H9 (cell line): ENCODE results near the gene GNAI1. TPM values are rescaled to one million over a fixed set of nuclear protein-coding genes. Genes with fewer than 3 reads are reported as not detected.

ENCODE experiments used
- DNase-seq: peaks from one replicate; pipeline ENCODE4 v3.0.0-alpha.2; 2017
- H2AFZ ChIP-seq: one replicate; pipeline ENCODE4 v1.6.1; 2013; ENCODE audit warnings: mild to moderate bottlenecking, low read length, control low read depth, moderate library complexity
- H2AK5ac ChIP-seq: 2 replicates; pipeline ENCODE4 v1.6.1; 2013; ENCODE audit warnings: low read length, control low read depth, mixed read lengths; ENCODE audit not compliant: insufficient read length
- H2BK120ac ChIP-seq: one replicate; pipeline ENCODE4 v1.6.1; 2013; ENCODE audit warnings: low read depth, mild to moderate bottlenecking, low read length, control low read depth, inconsistent platforms; ENCODE audit not compliant: poor library complexity, severe bottlenecking
- H2BK12ac ChIP-seq: 2 replicates; pipeline ENCODE4 v1.6.1; 2013; ENCODE audit warnings: low read length, control low read depth, mixed read lengths, low read depth; ENCODE audit not compliant: insufficient read length
- H2BK15ac ChIP-seq: 2 replicates; pipeline ENCODE4 v1.6.1; 2013; ENCODE audit warnings: low read depth, low read length, control low read depth
- H2BK20ac ChIP-seq: one replicate; pipeline ENCODE4 v1.6.1; 2013; ENCODE audit warnings: low read depth, mild to moderate bottlenecking, low read length, control low read depth, inconsistent platforms; ENCODE audit not compliant: poor library complexity, severe bottlenecking
- H2BK5ac ChIP-seq: 2 replicates; pipeline ENCODE4 v1.6.1; 2013; ENCODE audit warnings: low read length, control low read depth, mixed read lengths; ENCODE audit not compliant: insufficient read length
- H3K14ac ChIP-seq: 2 replicates; pipeline ENCODE4 v1.6.1; 2013; ENCODE audit warnings: low read length, control low read depth; ENCODE audit not compliant: insufficient read depth
- H3K18ac ChIP-seq: 2 replicates; pipeline ENCODE4 v1.6.1; 2013; ENCODE audit warnings: low read depth, mild to moderate bottlenecking, mixed read lengths, low read length, control low read depth; ENCODE audit not compliant: insufficient read length
- H3K23ac ChIP-seq: 2 replicates; pipeline ENCODE4 v1.6.1; 2013; ENCODE audit warnings: low read length, control low read depth, mixed read lengths, low read depth; ENCODE audit not compliant: insufficient read length
- H3K23me2 ChIP-seq: 2 replicates; pipeline ENCODE4 v1.6.1; 2013; ENCODE audit warnings: low read depth, mild to moderate bottlenecking, mixed read lengths, low read length, control low read depth; ENCODE audit not compliant: insufficient read length, poor library complexity, severe bottlenecking
- H3K27ac ChIP-seq: 2 replicates; pipeline ENCODE4 v1.5.1; 2013; ENCODE audit warnings: low read length, control low read depth, mixed read lengths, low read depth; ENCODE audit not compliant: insufficient read length
- H3K27me3 ChIP-seq: 2 replicates; pipeline ENCODE4 v1.6.1; 2013; ENCODE audit warnings: low read length, control low read depth, inconsistent platforms; ENCODE audit not compliant: insufficient read depth
- H3K4ac ChIP-seq: 2 replicates; pipeline ENCODE4 v1.6.1; 2013; ENCODE audit warnings: low read depth, mild to moderate bottlenecking, control low read depth, inconsistent platforms, low read length, moderate library complexity
- H3K4me1 ChIP-seq: 2 replicates; pipeline ENCODE4 v1.6.1; 2013; ENCODE audit warnings: low read length, control low read depth, inconsistent platforms; ENCODE audit not compliant: insufficient read depth
- H3K4me2 ChIP-seq: 2 replicates; pipeline ENCODE4 v1.6.1; 2013; ENCODE audit warnings: low read length, control low read depth, mixed read lengths; ENCODE audit not compliant: insufficient read length, insufficient read depth
- H3K56ac ChIP-seq: 2 replicates; pipeline ENCODE4 v1.6.1; 2013; ENCODE audit warnings: low read depth, mild to moderate bottlenecking, mixed read lengths, low read length, control low read depth; ENCODE audit not compliant: insufficient read length
- H3K79me1 ChIP-seq: 2 replicates; pipeline ENCODE4 v1.6.1; 2013; ENCODE audit warnings: low read depth, mild to moderate bottlenecking, moderate library complexity, low read length, control low read depth, inconsistent platforms; ENCODE audit not compliant: insufficient read depth, poor library complexity, severe bottlenecking
- H3K79me2 ChIP-seq: 2 replicates; pipeline ENCODE4 v1.6.1; 2013; ENCODE audit warnings: low read length, control low read depth, inconsistent platforms; ENCODE audit not compliant: insufficient read depth
- H3K9ac ChIP-seq: 2 replicates; pipeline ENCODE4 v1.6.1; 2013; ENCODE audit warnings: low read length, control low read depth, mixed read lengths; ENCODE audit not compliant: insufficient read length; ENCODE audit errors: extremely low read depth
- H3K9me3 ChIP-seq: one replicate; pipeline ENCODE4 v1.6.1; 2013; ENCODE audit warnings: low read depth, low read length, inconsistent platforms; ENCODE audit not compliant: control insufficient read depth
- H3T11ph ChIP-seq: one replicate; pipeline ENCODE4 v1.6.1; 2013; ENCODE audit warnings: mild to moderate bottlenecking, low read length, control low read depth, inconsistent platforms
- H4K20me1 ChIP-seq: one replicate; pipeline ENCODE4 v1.6.1; 2013; ENCODE audit not compliant: control insufficient read depth, insufficient read length, insufficient read depth
- H4K5ac ChIP-seq: 2 replicates; pipeline ENCODE4 v1.6.1; 2013; ENCODE audit warnings: low read depth, mild to moderate bottlenecking, mixed read lengths, low read length, control low read depth; ENCODE audit not compliant: insufficient read length
- H4K8ac ChIP-seq: replicated peaks from 2 replicates; pipeline ENCODE4 v1.6.1; 2013; ENCODE audit warnings: low read length, control low read depth, mixed read lengths, low read depth; ENCODE audit not compliant: insufficient read length
- H4K91ac ChIP-seq: 2 replicates; pipeline ENCODE4 v1.6.1; 2013; ENCODE audit warnings: low read depth, mild to moderate bottlenecking, moderate library complexity, mixed read lengths, low read length, control low read depth; ENCODE audit not compliant: insufficient read length
- H3K27ac Mint-ChIP-seq, 3 experiments: 2 replicates in 2 of 3; 3 replicates in 1 of 3; pipeline ENCODE4 v1.8.0; 2020 to 2021; ENCODE audit warnings: mixed read lengths in 3 of 3, mild to moderate bottlenecking in 1 of 3, moderate library complexity in 1 of 3
- H3K27me3 Mint-ChIP-seq: 2 replicates; pipeline ENCODE4 v1.8.0; 2021; ENCODE audit warnings: low read depth, mild to moderate bottlenecking, moderate library complexity, mixed read lengths
- H3K36me3 Mint-ChIP-seq, 3 experiments: 2 replicates in 2 of 3; 3 replicates in 1 of 3; pipeline ENCODE4 v1.8.0; 2020 to 2021; ENCODE audit warnings: low read depth in 3 of 3, mixed read lengths in 3 of 3; ENCODE audit not compliant: insufficient read depth in 1 of 3
- H3K4me1 Mint-ChIP-seq, 2 experiments: 2 replicates each; pipeline ENCODE4 v1.8.0; 2020; ENCODE audit warnings: mixed read lengths in 2 of 2
- H3K4me3 Mint-ChIP-seq, 2 experiments: 2 replicates in 1 of 2; 3 replicates in 1 of 2; pipeline ENCODE4 v1.8.0; 2020 to 2021; ENCODE audit warnings: mild to moderate bottlenecking in 2 of 2, mixed read lengths in 2 of 2, moderate library complexity in 1 of 2
- H3K9me3 Mint-ChIP-seq, 2 experiments: 2 replicates in 1 of 2; 3 replicates in 1 of 2; pipeline ENCODE4 v1.8.0; 2020; ENCODE audit warnings: mild to moderate bottlenecking in 2 of 2, mixed read lengths in 2 of 2, moderate library complexity in 1 of 2
- CTCF ChIP-seq: fragments of 200-600 bp; sonication (generic); conservative IDR thresholded peaks from 3 replicates; pipeline ENCODE4 v1.8.0; 2021; ENCODE audit warnings: antibody characterized with exemption, mild to moderate bottlenecking
- WGBS: extraction: QIAGEN DNeasy Blood & Tissue Kit; methylation state at CpG from one replicate; pipeline ENCODE4 v1.1.7; 2013; ENCODE audit warnings: missing lambda C conversion rate, low lambda C conversion rate, mixed read lengths; ENCODE audit not compliant: insufficient read length; ENCODE audit errors: extremely low coverage; 5-methylcytosine and 5-hydroxymethylcytosine counted together
- total RNA-seq: library from RNA; stranded (reverse); gene quantifications from 2 replicates; pipeline ENCODE4 v1.2.1, GENCODE V29; 2021

GNAI1 gene
- total RNA-seq, 1 experiment from 2014 or later, result 14.1 TPM

- H3K4me2 ChIP-seq, result no peak overlapping the region
- no peak overlapping the region for H3K27ac Mint-ChIP-seq
- H2AFZ ChIP-seq, result no peak overlapping the region
- H3K18ac ChIP-seq, result no peak overlapping the region
- no peaks in the 10 kb centered on the region for H3K27me3 ChIP-seq
- H2BK5ac ChIP-seq, result no peak overlapping the region
- H3K4me3 Mint-ChIP-seq, result no peak overlapping the region
- H3K79me2 ChIP-seq, result peaks cover 15% of the 10 kb centered on the region; the same call in 1 of the 2 replicates
- H2BK15ac ChIP-seq, result no peak overlapping the region
- H3K27me3 Mint-ChIP-seq, result no peaks in the 10 kb centered on the region; the same call in 1 of the 2 replicates
- no peaks in the 10 kb centered on the region for H4K20me1 ChIP-seq
- no peak overlapping the region for H2BK20ac ChIP-seq
- no peaks in the 10 kb centered on the region for H3K9me3 ChIP-seq
- no peaks in the 10 kb centered on the region; a peak in 2 of 5 replicates for H3K9me3 Mint-ChIP-seq
- peaks cover 6% of the 10 kb centered on the region for H3K79me1 ChIP-seq
- H3K23me2 ChIP-seq, result no peaks in the 10 kb centered on the region
- no peak overlapping the region for H3K4ac ChIP-seq
- no peak overlapping the region for H4K91ac ChIP-seq
- no peak overlapping the region for H2BK12ac ChIP-seq
- H3K27ac ChIP-seq, result no peak overlapping the region
- TF ChIP-seq CTCF, result no peak
- no CpG with 5 or more reads among the region's 2 CpGs for whole genome bisulfite sequencing
- H3K14ac ChIP-seq, result no peak overlapping the region
- no peak overlapping the region for H2BK120ac ChIP-seq
- no peak overlapping the region for H2AK5ac ChIP-seq
- no peak overlapping the region for H3K56ac ChIP-seq
- no peak overlapping the region for H3T11ph ChIP-seq
- no peak overlapping the region for H3K9ac ChIP-seq
- H3K36me3 Mint-ChIP-seq, result peaks cover 0 to 12% (median 2%) of the 10 kb centered on the region in 3 experiments; a peak in 5 of 7 replicates
- no peak overlapping the region for H3K23ac ChIP-seq
- peaks cover 2% of the 10 kb centered on the region; the same call in 1 of the 2 replicates for H3K4me1 ChIP-seq
- H3K4me1 Mint-ChIP-seq, result peaks cover 30 to 36% of the 10 kb centered on the region in 2 experiments
- no peak for DNase-seq
- no peak overlapping the region for H4K8ac ChIP-seq
- no peak overlapping the region for H4K5ac ChIP-seq
Observed at GRCh38 chr7:80141376-80141775, 6.7 kb downstream of the GNAI1 start.
